Spleen (tissue), 11 donors: ENCODE data around the gene NCOA6. TPM values are rescaled to one million over a fixed set of nuclear protein-coding genes. Genes with fewer than 3 reads are reported as not detected.

Experiments used
- DNase-seq: peaks from one replicate; pipeline ENCODE4 v3.0.0-alpha.2; 2020
- H3K27ac ChIP-seq, 8 donors: fragments of 200-600 bp; sonication (generic) in 7 of 8; 1 replicate in 4 of 8; 2 replicates in 4 of 8; pipeline versions ENCODE4 v1.5.0 to v1.8.0; 2016 to 2021; ENCODE audit warnings: inconsistent platforms in 4 of 8, mild to moderate bottlenecking in 4 of 8, moderate library complexity in 1 of 8
- H3K27me3 ChIP-seq, 7 donors: fragments of 200-600 bp; sonication (generic) in 6 of 7; replicated peaks in 1 of 7; 1 replicate in 4 of 7; 2 replicates in 3 of 7; pipeline versions ENCODE4 v1.5.0 to v1.8.0; 2016 to 2021; ENCODE audit warnings: inconsistent platforms in 3 of 7, mild to moderate bottlenecking in 1 of 7
- H3K36me3 ChIP-seq, 6 donors: fragments of 200-600 bp; sonication (generic) in 5 of 6; 1 replicate in 4 of 6; 2 replicates in 2 of 6; pipeline versions ENCODE4 v1.5.0 to v1.8.0; 2016 to 2021; ENCODE audit warnings: inconsistent platforms in 2 of 6
- H3K4me1 ChIP-seq, 6 donors: fragments of 200-600 bp; sonication (generic) in 5 of 6; 1 replicate in 3 of 6; 2 replicates in 3 of 6; pipeline versions ENCODE4 v1.5.0 to v1.8.0; 2016 to 2021; ENCODE audit warnings: inconsistent platforms in 3 of 6
- H3K4me3 ChIP-seq, 8 donors: fragments of 200-600 bp; sonication (generic) in 7 of 8; 1 replicate in 4 of 8; 2 replicates in 4 of 8; pipeline versions ENCODE4 v1.5.0 to v1.8.0; 2016 to 2021; ENCODE audit warnings: inconsistent platforms in 4 of 8, mild to moderate bottlenecking in 4 of 8, moderate library complexity in 2 of 8
- H3K9me3 ChIP-seq, 8 donors: fragments of 200-600 bp; sonication (generic) in 7 of 8; 1 replicate in 4 of 8; 2 replicates in 4 of 8; pipeline versions ENCODE4 v1.5.0 to v1.8.0; 2016 to 2021; ENCODE audit warnings: inconsistent platforms in 4 of 8
- CTCF ChIP-seq, 11 experiments: fragments of 200-600 bp in 7 of 11; fragments of 450-650 bp in 4 of 11; sonication (generic) in 4 of 11; IDR thresholded peaks in 8 of 11; conservative IDR thresholded peaks in 3 of 11; 1 replicate in 7 of 11; 2 replicates in 4 of 11; pipeline versions ENCODE4 v1.4.0 to v1.8.0; 2016 to 2021; ENCODE audit warnings: antibody characterized with exemption in 11 of 11, inconsistent platforms in 4 of 11, mild to moderate bottlenecking in 1 of 11
- POLR2A ChIP-seq, 3 donors: fragments of 450-650 bp; IDR thresholded peaks; one replicate each; pipeline ENCODE4 v1.5.1; 2017; ENCODE audit warnings: antibody characterized with exemption in 3 of 3, mild to moderate bottlenecking in 1 of 3
- POLR2AphosphoS5 ChIP-seq, 3 donors: sonication (generic); formaldehyde crosslinking; IDR thresholded peaks; one replicate each; pipeline ENCODE4 v1.5.1; 2017; ENCODE audit warnings: antibody characterized with exemption in 3 of 3
- WGBS, 5 donors: extraction: QIAGEN DNeasy Blood & Tissue Kit in 3 of 5; methylation state at CpG; one replicate each; pipeline versions ENCODE4 v1.1.5 to v1.1.7; 2013 to 2018; 5-methylcytosine and 5-hydroxymethylcytosine counted together
- intact Hi-C: fragments of 100-400 bp; cut with DNase I; formaldehyde crosslinking; loops from one replicate; pipeline ENCODE4 v1.15.0; 2023; ENCODE audit warnings: low total_unique reads
- polyA plus RNA-seq, 3 donors: library from polyadenylated mRNA; stranded (reverse); fragments of 200-250 nt; gene quantifications; one replicate each; pipeline ENCODE4 v1.2.1, GENCODE V29; 2013
- total RNA-seq, 7 donors: library from RNA; depleted of rRNA in 3 of 7; stranded (reverse); fragments of >200 nt in 3 of 7; fragmentation: NEBNext Ultra II Directional in 4 of 7; extraction: Animal tissue kit (Norgen Biotek cat#: 25700) in 4 of 7; gene quantifications; one replicate each; pipeline versions ENCODE4 v1.1.0 to v1.2.1, GENCODE V29; 2016 to 2021
- donor health status: healthy with polysubstance abuse.
- donor health status: DM: no; HTN: no; CAD: no; lungs with moderate emphysema.
- donor health status: DM: no; HTN: no; CAD: no.
- donor health status: Bipolar disorder and iron deficiency.
- donor health status: healthy.
- donor health status: DM: no; HTN: no; CAD: no.
- donor health status: DM: yes; HTN: yes; CAD: no.

NCOA6 gene
- total and polyA plus RNA-seq, 10 donors = 13.6 to 32.8 (median 26.4) TPM

- 67 to 85% (median 77%) methylated on average over 4 of the region's 4 CpGs for WGBS, 5 donors
- Histone ChIP-seq H3K4me1 (no peaks in the 10 kb centered on the region), H3K27ac (no peak overlapping the region), H3K27me3 (no peaks in the 10 kb centered on the region), H3K4me3 (no peak overlapping the region), H3K9me3 (no peaks in the 10 kb centered on the region), H3K36me3 (peaks cover 0 to 99% (median 79%) of the 10 kb centered on the region in 6 donors)
- intact Hi-C loops = no loop called here
- DNase-seq = no peak
- TF ChIP-seq CTCF (IDR thresholded peaks at IDR 0.05 in 8 of 11, conservative IDR thresholded peaks at IDR 0.05 in 3 of 11) (no peak), POLR2AphosphoS5 (IDR thresholded peaks at IDR 0.05) (no peak), POLR2A (IDR thresholded peaks at IDR 0.05) (no peak)
These were observed 70.8 kb downstream of the NCOA6 start for GRCh38 chr20:34754611-34755010.

- WGBS, 5 donors = 86 to 92% (median 87%) methylated on average over 2 of the region's 2 CpGs
- no peaks in the 10 kb centered on the region for H3K27me3 ChIP-seq
- H3K4me3 ChIP-seq = no peak overlapping the region
- no peak for TF ChIP-seq POLR2A (IDR thresholded peaks at IDR 0.05)
- no peak for TF ChIP-seq POLR2AphosphoS5 (IDR thresholded peaks at IDR 0.05)
- no peak for TF ChIP-seq CTCF (IDR thresholded peaks at IDR 0.05 in 8 of 11, conservative IDR thresholded peaks at IDR 0.05 in 3 of 11)
- H3K27ac ChIP-seq = no peak overlapping the region
- DNase-seq = no peak
- H3K4me1 ChIP-seq = no peaks in the 10 kb centered on the region
- intact Hi-C loops = no loop called here
- H3K9me3 ChIP-seq = no peaks in the 10 kb centered on the region
- H3K36me3 ChIP-seq = peaks cover 0 to 99% (median 81%) of the 10 kb centered on the region in 6 donors
These were observed 71.6 kb downstream of the NCOA6 start for GRCh38 chr20:34753706-34754461.

- 92 to 96% (median 95%) methylated on average over 3 of the region's 3 CpGs for WGBS, 5 donors
- Histone ChIP-seq H3K27ac (no peak overlapping the region), H3K4me3 (no peak overlapping the region), H3K27me3 (no peaks in the 10 kb centered on the region), H3K9me3 (no peaks in the 10 kb centered on the region), H3K36me3 (peaks cover 0 to 99% (median 63%) of the 10 kb centered on the region in 6 donors), H3K4me1 (no peaks in the 10 kb centered on the region)
- intact Hi-C loops = no loop called here
- DNase-seq = no peak
- no peak for TF ChIP-seq POLR2A (IDR thresholded peaks at IDR 0.05)
- TF ChIP-seq POLR2AphosphoS5 (IDR thresholded peaks at IDR 0.05) = no peak
- no peak for TF ChIP-seq CTCF (IDR thresholded peaks at IDR 0.05 in 8 of 11, conservative IDR thresholded peaks at IDR 0.05 in 3 of 11)
These were observed 74.0 kb downstream of the NCOA6 start for GRCh38 chr20:34751453-34751852.

- peaks cover 0 to 99% (median 69%) of the 10 kb centered on the region in 6 donors for H3K36me3 ChIP-seq
- H3K27ac ChIP-seq = no peak overlapping the region
- no peak overlapping the region for H3K4me3 ChIP-seq
- no peak for TF ChIP-seq POLR2A (IDR thresholded peaks at IDR 0.05)
- TF ChIP-seq CTCF (IDR thresholded peaks at IDR 0.05 in 8 of 11, conservative IDR thresholded peaks at IDR 0.05 in 3 of 11) = no peak
- no peak for TF ChIP-seq POLR2AphosphoS5 (IDR thresholded peaks at IDR 0.05)
- no peaks in the 10 kb centered on the region for H3K4me1 ChIP-seq
- DNase-seq = no peak
- no peaks in the 10 kb centered on the region for H3K9me3 ChIP-seq
- WGBS, 5 donors = 50 to 93% (median 73%) methylated on average over 2 of the region's 2 CpGs
- intact Hi-C loops = no loop called here
- no peaks in the 10 kb centered on the region for H3K27me3 ChIP-seq
These were observed 75.0 kb downstream of the NCOA6 start for GRCh38 chr20:34750484-34750883.
